Measurements from ENCODE around the gene VDAC1.

- TF ChIP-seq CTCF (IDR thresholded peaks at IDR 0.05) = no peak
- no peak for TF ChIP-seq EZH2 (IDR thresholded peaks at IDR 0.05)
- no peak for TF ChIP-seq EZH2phosphoT487 (IDR thresholded peaks at IDR 0.05)
Measured at GRCh38 chr5:133967698-133968203, 37.0 kb downstream of the VDAC1 start.
